K562 (cell line): ENCODE data around the gene PPM1H. TPM values are rescaled to one million over a fixed set of nuclear protein-coding genes. Genes with fewer than 3 reads are reported as not detected.

Experiments
- CREM ChIP-seq: IDR thresholded peaks from 2 replicates; pipeline ENCODE4 v1.6.1; 2014; ENCODE audit warnings: antibody characterized with exemption, low read depth
- EGR1 ChIP-seq: fragments of 450-650 bp; conservative IDR thresholded peaks from 2 replicates; pipeline ENCODE4 v1.6.1; 2017; ENCODE audit warnings: mild to moderate bottlenecking
- FOXJ3 ChIP-seq: sonication (generic); formaldehyde crosslinking; IDR thresholded peaks from 2 replicates; pipeline ENCODE4 v1.4.0; 2020; ENCODE audit warnings: mild to moderate bottlenecking, missing genetic modification reagents
- FOXP4 ChIP-seq: sonication (generic); formaldehyde crosslinking; IDR thresholded peaks from 2 replicates; pipeline ENCODE4 v1.8.0; 2022; ENCODE audit warnings: mild to moderate bottlenecking, missing genetic modification reagents, borderline replicate concordance
- GABPB2 ChIP-seq: fragments of 250-450 bp; sonication (Bioruptor Pico); conservative IDR thresholded peaks from 2 replicates; pipeline ENCODE4 v1.5.1; 2021; ENCODE audit warnings: mild to moderate bottlenecking
- GTF2E2 ChIP-seq: fragments of 200-800 bp; sonication (Bioruptor generic); IDR thresholded peaks from 2 replicates; pipeline ENCODE4 v1.6.1; 2016; ENCODE audit warnings: missing genetic modification characterization, missing compliant biosample characterization
- HMG20A ChIP-seq: fragments of 450-650 bp; formaldehyde crosslinking; conservative IDR thresholded peaks from 2 replicates; pipeline ENCODE4 v1.4.0; 2020; ENCODE audit warnings: mild to moderate bottlenecking, mixed read lengths
- HMGN3 ChIP-seq: IDR thresholded peaks from 2 replicates; pipeline ENCODE4 v1.6.1; 2011; ENCODE audit warnings: borderline replicate concordance, low read depth, mild to moderate bottlenecking, mixed read lengths, low read length; ENCODE audit not compliant: insufficient read length; ENCODE audit errors: extremely low read depth
- HNRNPL ChIP-seq: fragments of 200-400 bp; formaldehyde crosslinking; IDR thresholded peaks from 2 replicates; pipeline ENCODE4 v1.6.1; 2017; ENCODE audit warnings: low read depth, mild to moderate bottlenecking, low read length
- HNRNPLL ChIP-seq: fragments of 200-400 bp; formaldehyde crosslinking; IDR thresholded peaks from 2 replicates; pipeline ENCODE4 v1.6.1; 2017; ENCODE audit warnings: low read length, low read depth, mild to moderate bottlenecking; ENCODE audit not compliant: poor library complexity, severe bottlenecking
- HNRNPUL1 ChIP-seq: fragments of 200-400 bp; formaldehyde crosslinking; IDR thresholded peaks from 2 replicates; pipeline ENCODE4 v1.6.1; 2017; ENCODE audit warnings: low read length
- KDM2B ChIP-seq: fragments of 250-450 bp; sonication (Bioruptor Pico); IDR thresholded peaks from 2 replicates; pipeline ENCODE4 v1.8.0; 2021; ENCODE audit warnings: mild to moderate bottlenecking, moderate library complexity
- LEF1 ChIP-seq: fragments of 450-650 bp; IDR thresholded peaks from 2 replicates; pipeline ENCODE4 v1.6.1; 2016; ENCODE audit warnings: mild to moderate bottlenecking
- PHF21A ChIP-seq: fragments of 450-650 bp; IDR thresholded peaks from 2 replicates; pipeline ENCODE4 v1.6.1; 2017; ENCODE audit warnings: low read depth, borderline replicate concordance
- PML ChIP-seq: IDR thresholded peaks from 2 replicates; pipeline ENCODE4 v1.6.1; 2012; ENCODE audit warnings: low read length, inconsistent platforms
- PURB ChIP-seq: sonication (generic); formaldehyde crosslinking; IDR thresholded peaks from 2 replicates; pipeline ENCODE4 v1.9.0; 2021; ENCODE audit warnings: low read depth, mild to moderate bottlenecking, missing genetic modification reagents
- SOX6 ChIP-seq: fragments of 450-650 bp; IDR thresholded peaks from 2 replicates; pipeline ENCODE4 v1.6.1; 2014; ENCODE audit warnings: mild to moderate bottlenecking
- SRSF9 ChIP-seq: fragments of 200-400 bp; formaldehyde crosslinking; IDR thresholded peaks from 2 replicates; pipeline ENCODE4 v1.6.1; 2017; ENCODE audit warnings: low read depth, low read length, borderline replicate concordance
- TCFL5 ChIP-seq: fragments of 250-450 bp; sonication (Bioruptor Pico); conservative IDR thresholded peaks from 2 replicates; pipeline ENCODE4 v1.6.1; 2021; ENCODE audit warnings: mild to moderate bottlenecking, moderate library complexity, matching md5 sums
- TEAD2 ChIP-seq: fragments of 450-650 bp; IDR thresholded peaks from 2 replicates; pipeline ENCODE4 v1.6.1; 2016; ENCODE audit warnings: missing genetic modification characterization, control low read depth, missing compliant biosample characterization
- TFAP4 ChIP-seq: sonication (generic); formaldehyde crosslinking; IDR thresholded peaks from 2 replicates; pipeline ENCODE4 v1.8.0; 2022; ENCODE audit warnings: missing genetic modification reagents, mild to moderate bottlenecking, moderate library complexity, borderline replicate concordance
- ZBTB2 ChIP-seq: fragments of 450-650 bp; IDR thresholded peaks from 2 replicates; pipeline ENCODE4 v1.6.1; 2016; ENCODE audit warnings: antibody characterized with exemption
- ZNF384 ChIP-seq: IDR thresholded peaks from 2 replicates; pipeline ENCODE4 v1.6.1; 2012; ENCODE audit warnings: low read depth, low read length, improper control_type of control experiment
- ZNF644 ChIP-seq: fragments of 200-800 bp; sonication (Bioruptor generic); IDR thresholded peaks from 2 replicates; pipeline ENCODE4 v1.6.1; 2016; ENCODE audit warnings: low read depth, missing genetic modification characterization, missing compliant biosample characterization
- polyA plus RNA-seq, 8 experiments: library from polyadenylated mRNA; depleted of rRNA in 4 of 8; stranded (reverse) in 5 of 8; unstranded in 3 of 8; fragments of >200 nt; fragmentation: Nextera tagmentation in 2 of 8; fragmentation: Illumina TruSeq in 1 of 8; extraction: Ambion mirVana in 2 of 8; extraction: Trizol in 1 of 8; gene quantifications; 2 replicates each; pipeline versions ENCODE4 v1.2.1 to v1.2.3, GENCODE V29; 2011 to 2014; ENCODE audit warnings: inconsistent platforms in 1 of 8, missing spikeins in 1 of 8
- total RNA-seq, 7 experiments: library from RNA; depleted of rRNA in 6 of 7; stranded (reverse); fragments of >200 nt in 6 of 7; fragmentation: Illumina TruSeq in 2 of 7; extraction: Trizol in 2 of 7; gene quantifications; 2 replicates each; pipeline versions ENCODE4 v1.2.1 to v1.2.3, GENCODE V29; 2011 to 2021; ENCODE audit warnings: low replicate concordance in 1 of 7
- TF ChIP-seq, protein P1 (sequence below): sonication (generic); IDR thresholded peaks from 2 replicates; pipeline ENCODE4 v1.6.1; 2016
- TF ChIP-seq, protein P2 (sequence below): fragments of 250-450 bp; sonication (Bioruptor Pico); IDR thresholded peaks from 2 replicates; pipeline ENCODE4 v1.8.0; 2021; ENCODE audit warnings: borderline replicate concordance, mild to moderate bottlenecking, moderate library complexity; ENCODE audit not compliant: poor library complexity, severe bottlenecking

The PPM1H gene
- total and polyA plus RNA-seq, 9 of the 15 experiments (the other 6 are each of a cell fraction or from before 2014, with no cell fraction given): 5.3 to 29.3 (median 11.3) TPM

DNA sequence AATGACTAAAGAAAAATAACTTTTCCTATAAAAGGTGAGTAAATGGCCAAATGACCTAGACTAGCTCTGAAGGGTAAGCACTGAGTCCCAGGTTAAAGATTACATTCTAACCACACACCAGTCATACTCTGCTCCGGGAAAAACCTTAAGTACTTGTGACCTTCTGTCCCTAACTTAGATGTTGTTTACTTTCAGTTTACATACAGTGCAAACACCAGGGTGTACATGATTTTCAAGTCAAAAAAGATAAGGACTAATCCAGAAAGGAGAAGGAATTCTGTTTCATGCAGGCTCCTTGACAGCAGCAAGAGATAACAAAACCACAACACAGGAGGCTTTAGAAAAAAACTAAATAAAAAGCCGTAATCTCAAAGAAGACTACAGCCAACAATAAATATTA is 174.2 kb downstream of the PPM1H start (continued):
- TF ChIP-seq EGR1 (no peak), GTF2E2 (tag) (no peak), KDM2B (CRISPR knock-in tag) (no peak), TCFL5 (no peak), ZBTB2 (no peak), TFAP4 (CRISPR knock-in tag) (no peak), LEF1 (peak; percentile 64; the same call in 1 of the 2 replicates), SRSF9 (no peak), ZNF644 (no peak), HNRNPLL (no peak), TEAD2 (tag) (no peak), PHF21A (no peak), GABPB2 (CRISPR knock-in tag) (no peak), HMGN3 (no peak), ZNF384 (peak; percentile 43), SOX6 (peak; percentile 96), HMG20A (CRISPR knock-in tag) (no peak; the same call in 1 of the 2 replicates), CREM (no peak), PURB (CRISPR knock-in tag) (no peak), PML (no peak), HNRNPL (no peak), FOXJ3 (CRISPR knock-in tag) (no peak), HNRNPUL1 (no peak), FOXP4 (CRISPR knock-in tag) (no peak)
- TF ChIP-seq, protein P1, sequence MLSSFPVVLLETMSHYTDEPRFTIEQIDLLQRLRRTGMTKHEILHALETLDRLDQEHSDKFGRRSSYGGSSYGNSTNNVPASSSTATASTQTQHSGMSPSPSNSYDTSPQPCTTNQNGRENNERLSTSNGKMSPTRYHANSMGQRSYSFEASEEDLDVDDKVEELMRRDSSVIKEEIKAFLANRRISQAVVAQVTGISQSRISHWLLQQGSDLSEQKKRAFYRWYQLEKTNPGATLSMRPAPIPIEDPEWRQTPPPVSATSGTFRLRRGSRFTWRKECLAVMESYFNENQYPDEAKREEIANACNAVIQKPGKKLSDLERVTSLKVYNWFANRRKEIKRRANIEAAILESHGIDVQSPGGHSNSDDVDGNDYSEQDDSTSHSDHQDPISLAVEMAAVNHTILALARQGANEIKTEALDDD: peak; percentile 88
- TF ChIP-seq, protein P2, sequence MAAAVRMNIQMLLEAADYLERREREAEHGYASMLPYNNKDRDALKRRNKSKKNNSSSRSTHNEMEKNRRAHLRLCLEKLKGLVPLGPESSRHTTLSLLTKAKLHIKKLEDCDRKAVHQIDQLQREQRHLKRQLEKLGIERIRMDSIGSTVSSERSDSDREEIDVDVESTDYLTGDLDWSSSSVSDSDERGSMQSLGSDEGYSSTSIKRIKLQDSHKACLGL (CRISPR knock-in tag): no peak
